DLD1 (cell line): ENCODE data around the gene TIAM2.

Experiments used
- in situ Hi-C: cut with HindIII; loops from 2 replicates; pipeline ENCODE4 v1.10.0; 2017; ENCODE audit warnings: low sequenced_read_pairs

The TIAM2 gene

DNA sequence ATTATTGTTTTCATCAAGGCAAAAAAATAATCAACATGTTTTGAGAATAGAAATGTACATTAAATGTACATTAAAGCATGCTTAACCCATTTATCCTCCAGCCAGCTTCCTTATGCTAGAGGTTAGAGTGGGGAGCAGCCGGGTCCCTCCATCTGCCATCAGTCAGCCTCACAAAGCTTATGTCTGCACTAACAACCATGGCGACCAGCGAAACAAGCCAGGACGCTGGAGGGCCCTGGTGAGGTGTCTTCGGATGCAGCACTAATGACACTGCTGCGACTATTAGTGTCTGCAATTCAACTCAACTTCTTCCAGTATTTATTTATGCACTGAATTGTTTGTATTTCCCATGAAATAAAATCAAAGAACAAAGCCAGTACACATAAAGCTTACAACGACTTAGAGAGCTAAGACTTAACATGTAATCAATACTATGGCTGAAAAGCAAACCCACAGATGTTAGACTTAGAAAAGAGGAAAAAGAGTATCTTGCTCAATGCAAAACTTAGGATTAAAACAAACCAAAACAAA is 275.5 kb downstream of the TIAM2 start:
- in situ Hi-C loops = no loop called here

- in situ Hi-C loops = no loop called here
These were observed 276.0 kb downstream of the TIAM2 start for GRCh38 chr6:155271145-155271544.

DNA sequence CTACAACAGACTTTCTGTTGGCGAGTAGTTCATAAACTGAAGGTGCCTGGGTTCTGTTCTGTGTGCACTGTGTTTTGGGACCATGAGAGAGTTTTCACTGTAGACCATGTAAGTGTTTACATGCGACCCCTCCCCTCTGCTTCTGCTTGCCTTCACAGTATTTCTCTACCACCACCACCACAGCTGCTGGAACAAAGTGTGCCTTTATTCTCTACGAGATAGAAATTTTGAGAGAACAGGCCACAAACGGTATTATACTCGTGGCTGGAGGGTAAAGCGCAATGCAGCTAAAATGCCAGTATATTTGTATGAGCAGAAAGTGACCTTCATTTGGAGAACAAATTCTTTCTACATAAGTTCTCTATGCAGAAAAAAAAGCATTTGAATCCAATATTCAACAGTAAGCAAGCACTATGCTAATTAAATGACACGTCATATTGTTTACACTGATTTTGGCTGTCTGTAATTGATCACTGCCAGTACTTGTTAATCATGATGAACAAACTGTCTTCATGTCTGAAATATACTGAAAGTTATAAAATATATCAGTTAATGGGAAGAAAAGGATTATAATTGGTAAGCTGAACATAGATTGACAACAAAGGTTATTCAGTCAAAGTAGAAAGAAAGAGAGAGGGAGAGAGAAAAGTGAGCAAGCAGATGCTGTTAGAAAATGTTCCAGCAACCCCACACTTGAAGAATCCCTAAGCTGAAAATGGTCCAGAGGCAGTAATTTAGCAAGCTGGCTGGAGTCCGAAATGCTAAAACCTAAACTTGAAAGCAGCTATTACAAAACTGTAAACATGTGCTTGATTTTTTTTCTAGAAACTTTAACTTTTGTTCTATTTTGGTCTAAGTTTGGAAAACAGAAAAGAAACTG is 277.5 kb downstream of the TIAM2 start:
- in situ Hi-C loops = no loop called here

GRCh38 chr6:155273431-155273830 is 278.3 kb downstream of the TIAM2 start:
- in situ Hi-C loops = no loop called here

- in situ Hi-C loops = no loop called here
These were observed 279.0 kb downstream of the TIAM2 start for GRCh38 chr6:155274106-155274505.

DNA sequence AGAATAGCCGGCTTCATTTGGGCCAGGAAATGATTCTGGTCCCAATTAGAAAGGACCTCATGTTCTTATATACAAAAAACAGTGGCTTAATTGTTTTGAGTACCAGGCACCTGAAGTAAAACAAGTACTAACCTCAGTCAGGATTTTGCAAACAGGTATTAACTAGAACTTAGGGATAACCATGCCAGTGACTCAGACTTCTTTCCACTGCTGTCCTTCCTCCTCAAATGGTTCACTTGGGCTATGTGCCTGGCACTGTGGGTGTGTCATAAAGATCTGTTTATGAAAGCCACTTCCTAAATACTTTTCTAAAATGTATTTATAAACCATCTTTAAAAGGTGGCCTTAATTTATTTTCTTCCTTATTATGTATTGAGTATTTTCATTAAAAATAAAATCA is 279.4 kb downstream of the TIAM2 start:
- in situ Hi-C loops = no loop called here

GRCh38 chr6:155275808-155276480 is 280.8 kb downstream of the TIAM2 start:
- in situ Hi-C loops = loop anchor here (25.0 kb wide), 1 partner anchor 339 kb away; no protein-coding TSS in a partner anchor

- in situ Hi-C loops = loop anchor here (25.0 kb wide), 1 partner anchor 339 kb away; no protein-coding TSS in a partner anchor
These were observed 281.5 kb downstream of the TIAM2 start for GRCh38 chr6:155276638-155277037.

- in situ Hi-C loops = loop anchor here (25.0 kb wide), 1 partner anchor 341 kb away; no protein-coding TSS in a partner anchor
These were observed 283.4 kb downstream of the TIAM2 start for GRCh38 chr6:155278319-155279049.

- in situ Hi-C loops = loop anchor here (25.0 kb wide), 1 partner anchor 347 kb away; no protein-coding TSS in a partner anchor
These were observed 289.7 kb downstream of the TIAM2 start for GRCh38 chr6:155284775-155285174.

DNA sequence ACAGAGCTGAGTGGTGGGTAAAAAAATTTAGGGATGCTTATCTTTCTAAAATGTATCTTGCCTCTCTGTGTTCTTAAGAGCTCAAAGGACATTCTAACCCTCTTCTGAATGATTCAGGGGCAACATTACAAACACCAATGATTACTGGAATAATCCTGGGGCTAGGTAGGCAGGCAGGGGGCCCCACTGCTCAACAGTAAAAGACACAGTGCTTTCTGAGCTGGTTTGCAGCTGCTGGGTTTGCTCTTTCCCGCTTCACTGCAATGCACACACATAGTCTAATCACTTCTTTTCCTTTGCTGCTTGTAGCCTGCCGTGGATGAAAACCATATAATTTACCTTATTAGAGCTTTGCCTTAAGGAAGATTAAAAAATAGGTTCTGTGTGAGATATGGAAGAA is 292.6 kb downstream of the TIAM2 start:
- in situ Hi-C loops = loop anchor here (25.0 kb wide), 1 partner anchor 350 kb away; no protein-coding TSS in a partner anchor

- in situ Hi-C loops = loop anchor here (25.0 kb wide), 1 partner anchor 353 kb away; no protein-coding TSS in a partner anchor
These were observed 295.4 kb downstream of the TIAM2 start for GRCh38 chr6:155290491-155290890.

DNA sequence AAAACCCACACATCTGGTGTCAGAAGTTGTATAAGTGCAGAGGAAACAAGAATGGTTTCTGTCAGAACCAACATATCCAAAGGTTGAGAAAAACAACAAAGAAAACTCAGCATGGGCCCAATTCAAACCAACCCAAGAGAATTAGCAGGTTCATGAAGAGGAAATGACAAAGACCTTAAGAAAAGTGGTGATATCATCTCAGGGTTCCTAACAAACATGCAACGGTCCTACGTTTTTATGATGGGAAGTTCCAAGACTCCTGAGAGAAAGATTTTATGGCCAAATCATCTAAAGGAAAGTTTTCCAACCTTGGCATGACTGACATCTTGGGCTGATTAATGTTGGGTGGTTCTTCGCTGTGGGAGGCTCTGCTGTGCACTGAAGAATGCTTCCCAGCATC is 296.2 kb downstream of the TIAM2 start:
- in situ Hi-C loops = loop anchor here (25.0 kb wide), 1 partner anchor 354 kb away; no protein-coding TSS in a partner anchor

- in situ Hi-C loops = loop anchor here (25.0 kb wide), 1 partner anchor 355 kb away; no protein-coding TSS in a partner anchor
These were observed 297.6 kb downstream of the TIAM2 start for GRCh38 chr6:155292711-155293110.

DNA sequence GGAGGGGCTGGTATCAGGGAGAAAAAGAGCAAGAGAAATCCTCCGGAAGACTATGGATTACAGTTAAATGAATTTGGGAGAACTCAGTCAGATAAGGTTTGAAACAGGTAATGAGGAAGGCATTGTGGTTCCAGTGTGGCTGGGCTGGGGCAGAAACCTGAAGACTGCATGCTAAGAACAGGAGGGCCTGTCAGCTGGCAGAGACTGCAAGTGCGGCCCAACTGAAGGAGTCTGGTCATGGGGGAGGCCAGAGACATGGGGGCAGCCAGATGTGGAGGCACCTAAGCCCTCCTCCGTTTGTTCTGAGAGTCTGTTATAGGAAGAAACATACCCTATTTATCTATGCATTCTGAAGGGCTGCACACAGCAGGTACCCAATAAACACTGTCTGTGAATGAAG is 302.6 kb downstream of the TIAM2 start:
- in situ Hi-C loops = loop anchor here (25.0 kb wide), 1 partner anchor 360 kb away; no protein-coding TSS in a partner anchor

GRCh38 chr6:155301867-155302266 is 306.8 kb downstream of the TIAM2 start:
- in situ Hi-C loops = no loop called here

GRCh38 chr6:155303361-155303870 is 308.3 kb downstream of the TIAM2 start:
- in situ Hi-C loops = no loop called here

DNA sequence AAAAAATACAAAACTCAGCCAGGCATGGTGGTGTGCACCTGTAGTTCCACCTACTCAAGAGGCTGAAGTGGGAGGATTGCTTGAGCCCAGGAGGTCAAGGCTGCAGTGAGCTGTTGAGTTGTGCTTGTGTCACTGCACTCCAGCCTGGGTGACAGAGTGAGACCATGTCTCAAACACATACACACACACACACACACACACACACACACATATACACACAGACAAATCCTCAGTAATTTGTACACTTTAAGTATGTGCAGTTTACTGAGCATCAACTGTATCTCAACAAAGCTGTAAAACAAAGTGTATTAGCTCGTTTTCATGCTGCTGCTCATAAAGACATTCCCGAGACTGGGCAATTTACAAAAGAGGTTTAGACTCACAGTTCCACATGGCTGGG is 311.8 kb downstream of the TIAM2 start:
- in situ Hi-C loops = no loop called here
